ENCODE data around the gene IGFBP2. TPM values are rescaled to one million over a fixed set of nuclear protein-coding genes. Genes with fewer than 3 reads are reported as not detected.
A peak's percentile ranks its signal among the peaks of the same experiment; 100 is the strongest.

IGFBP2 gene
- total and polyA plus RNA-seq, 2 experiments from 2014 or later, result 177 to 364 TPM

- ATAC-seq (peak; percentile 86), DNase-seq (ENCODE audit: low spot score) (peak; percentile 90)
- Mint-ChIP-seq H3K4me3 (no peak overlapping the region), H3K4me1 (peaks cover 22% of the 10 kb centered on the region), H3K27me3 (ENCODE audit: insufficient read depth, low read depth, poor library complexity) (peaks cover 20% of the 10 kb centered on the region), H3K27ac (no peak overlapping the region), H3K36me3 (ENCODE audit: low read depth) (peaks cover 36% of the 10 kb centered on the region), H3K9me3 (no peaks in the 10 kb centered on the region)
- TF ChIP-seq ZNF462 (CRISPR knock-in tag; IDR thresholded peaks at IDR 0.05) (peak; percentile 25; the same call in 1 of the 2 replicates), ZNF114 (CRISPR knock-in tag; IDR thresholded peaks at IDR 0.05) (no peak), CTCF (conservative IDR thresholded peaks at IDR 0.05; ENCODE audit: low read depth in 2 of 2) (0 out of 4 replicates have a peak, but pooled peaks of 1 of the 2 experiments have one; percentile 15)
- H3K36me3 ChIP-seq (ENCODE audit: insufficient read depth), result 0 out of 2 replicates have a peak, but pooled peaks cover 6% of the 10 kb centered on the region
- H3K27me3 ChIP-seq (ENCODE audit: insufficient read depth), result no peaks in the 10 kb centered on the region
- peak overlapping the region; percentile 70 for H3K4me2 ChIP-seq
- no peaks in the 10 kb centered on the region for H3K79me2 ChIP-seq (replicated peaks; ENCODE audit: insufficient read depth)
- 0 out of 2 replicates have a peak, but pooled peaks cover 6% of the 10 kb centered on the region for H3F3A ChIP-seq (replicated peaks; ENCODE audit: low read depth)
- H3K4me1 ChIP-seq (ENCODE audit: insufficient read depth), result peaks cover 19% of the 10 kb centered on the region
- 0 out of 2 replicates have a peak overlapping the region, but pooled peaks have one; percentile 63 for H3K27ac ChIP-seq (ENCODE audit: low read depth)
- H2AFZ ChIP-seq, result no peak overlapping the region
- H4K20me1 ChIP-seq (replicated peaks; ENCODE audit: insufficient read depth), result 0 out of 2 replicates have a peak, but pooled peaks cover 4% of the 10 kb centered on the region
- H3K4me3 ChIP-seq, result no peak overlapping the region
- no peaks in the 10 kb centered on the region for H3K9me2 ChIP-seq (ENCODE audit: insufficient read depth)
These were observed 32.5 kb downstream of the IGFBP2 start for GRCh38 chr2:216665717-216666116.
